ENCODE data around the gene PRRC1. TPM values are rescaled to one million over a fixed set of nuclear protein-coding genes. Genes with fewer than 3 reads are reported as not detected.

Gene PRRC1
- total RNA-seq, 1 experiment from 2014 or later: 53.2 TPM

DNA sequence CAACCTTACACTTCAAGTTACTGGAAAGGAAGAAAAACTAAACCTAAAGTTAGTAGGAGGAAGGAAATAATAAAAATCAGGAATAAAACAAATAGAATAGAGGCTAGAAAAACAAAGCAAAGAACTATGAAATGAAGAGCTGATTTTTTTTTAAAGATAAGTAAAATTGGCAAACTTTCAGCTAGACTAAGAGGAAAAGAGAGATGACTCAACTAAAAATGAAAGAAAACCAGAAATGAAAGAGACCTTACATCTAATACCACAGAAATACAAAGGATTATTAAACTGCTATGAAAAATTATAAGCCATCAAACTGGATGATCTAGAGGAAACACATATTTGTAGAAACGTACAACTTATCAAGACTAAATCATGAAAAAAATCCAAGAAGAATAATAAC lies 60.0 kb downstream of the PRRC1 start:
- POLR2A ChIA-PET: no interaction called here
- intact Hi-C loops (cut with micrococcal nuclease): no loop called here

More for the DNA sequence above, 60.0 kb downstream of the PRRC1 start:
- no peak for ATAC-seq
- Histone ChIP-seq H3K79me2 (ENCODE audit: insufficient read depth, low read length) (no peaks in the 10 kb centered on the region), H2AFZ (ENCODE audit: low read depth, low read length, poor library complexity, severe bottlenecking) (no peak overlapping the region), H3K9me2 (ENCODE audit: insufficient read depth) (no peaks in the 10 kb centered on the region), H3K9me3 (ENCODE audit: control insufficient read depth in 1 of 2, insufficient read depth in 1 of 2, low read depth in 1 of 2, low read length in 2 of 2) (no peaks in the 10 kb centered on the region), H3K4me2 (ENCODE audit: low read length) (no peak overlapping the region), H3K27me3 (ENCODE audit: insufficient read depth, low read length) (no peaks in the 10 kb centered on the region), H3K36me3 (ENCODE audit: control insufficient read depth in 1 of 2, insufficient read depth in 2 of 2, low read length in 2 of 2) (no peaks in the 10 kb centered on the region), H3K9ac (ENCODE audit: low read length) (no peak overlapping the region), H4K20me1 (ENCODE audit: insufficient read depth) (no peaks in the 10 kb centered on the region), H3K27ac (ENCODE audit: low read depth, low read length) (no peak overlapping the region), H3K4me1 (ENCODE audit: control insufficient read depth in 1 of 2, insufficient read depth in 2 of 2, low read length in 2 of 2) (no peaks in the 10 kb centered on the region), H3K4me3 (replicated peaks in 1 of 2; ENCODE audit: low read depth in 1 of 2, low read length in 2 of 2) (no peak overlapping the region)
- ChIA-PET RAD21 (ENCODE audit: low non-redundant PET in 1 of 2, low total read pairs in 2 of 2, uncharacterized antibody in 2 of 2, unreplicated experiment in 2 of 2) (no interaction called here), CTCF (no interaction called here)
- DNase-seq (ENCODE audit: low read depth, low spot score): no peak
- no TSS peak for BruUV-seq (replicated peaks)
- TF ChIP-seq ELF1 (IDR thresholded peaks at IDR 0.05; ENCODE audit: borderline replicate concordance, low read depth): no peak
- no peak for TF ChIP-seq CEBPB (IDR thresholded peaks at IDR 0.05; ENCODE audit: low read depth)
- no peak for TF ChIP-seq ZNF274 (IDR thresholded peaks at IDR 0.05; ENCODE audit: low read depth, low read length)
- TF ChIP-seq, protein P1, sequence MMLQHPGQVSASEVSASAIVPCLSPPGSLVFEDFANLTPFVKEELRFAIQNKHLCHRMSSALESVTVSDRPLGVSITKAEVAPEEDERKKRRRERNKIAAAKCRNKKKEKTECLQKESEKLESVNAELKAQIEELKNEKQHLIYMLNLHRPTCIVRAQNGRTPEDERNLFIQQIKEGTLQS (IDR thresholded peaks at IDR 0.05): no peak
- TF ChIP-seq CBX3 (IDR thresholded peaks at IDR 0.05; ENCODE audit: low read depth): no peak
- TF ChIP-seq FOSL1 (IDR thresholded peaks at IDR 0.05; ENCODE audit: low read depth): no peak
- no peak for TF ChIP-seq POLR2A (IDR thresholded peaks at IDR 0.05; ENCODE audit: borderline replicate concordance, extremely low read depth, insufficient read depth, insufficient read length)
- TF ChIP-seq, protein P2, sequence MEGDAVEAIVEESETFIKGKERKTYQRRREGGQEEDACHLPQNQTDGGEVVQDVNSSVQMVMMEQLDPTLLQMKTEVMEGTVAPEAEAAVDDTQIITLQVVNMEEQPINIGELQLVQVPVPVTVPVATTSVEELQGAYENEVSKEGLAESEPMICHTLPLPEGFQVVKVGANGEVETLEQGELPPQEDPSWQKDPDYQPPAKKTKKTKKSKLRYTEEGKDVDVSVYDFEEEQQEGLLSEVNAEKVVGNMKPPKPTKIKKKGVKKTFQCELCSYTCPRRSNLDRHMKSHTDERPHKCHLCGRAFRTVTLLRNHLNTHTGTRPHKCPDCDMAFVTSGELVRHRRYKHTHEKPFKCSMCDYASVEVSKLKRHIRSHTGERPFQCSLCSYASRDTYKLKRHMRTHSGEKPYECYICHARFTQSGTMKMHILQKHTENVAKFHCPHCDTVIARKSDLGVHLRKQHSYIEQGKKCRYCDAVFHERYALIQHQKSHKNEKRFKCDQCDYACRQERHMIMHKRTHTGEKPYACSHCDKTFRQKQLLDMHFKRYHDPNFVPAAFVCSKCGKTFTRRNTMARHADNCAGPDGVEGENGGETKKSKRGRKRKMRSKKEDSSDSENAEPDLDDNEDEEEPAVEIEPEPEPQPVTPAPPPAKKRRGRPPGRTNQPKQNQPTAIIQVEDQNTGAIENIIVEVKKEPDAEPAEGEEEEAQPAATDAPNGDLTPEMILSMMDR (IDR thresholded peaks at IDR 0.05 in 2 of 3, conservative IDR thresholded peaks at IDR 0.05 in 1 of 3; ENCODE audit: borderline replicate concordance in 1 of 3, insufficient read depth in 1 of 3, low read depth in 2 of 3, low read length in 2 of 3): no peak
- TF ChIP-seq, protein P3, sequence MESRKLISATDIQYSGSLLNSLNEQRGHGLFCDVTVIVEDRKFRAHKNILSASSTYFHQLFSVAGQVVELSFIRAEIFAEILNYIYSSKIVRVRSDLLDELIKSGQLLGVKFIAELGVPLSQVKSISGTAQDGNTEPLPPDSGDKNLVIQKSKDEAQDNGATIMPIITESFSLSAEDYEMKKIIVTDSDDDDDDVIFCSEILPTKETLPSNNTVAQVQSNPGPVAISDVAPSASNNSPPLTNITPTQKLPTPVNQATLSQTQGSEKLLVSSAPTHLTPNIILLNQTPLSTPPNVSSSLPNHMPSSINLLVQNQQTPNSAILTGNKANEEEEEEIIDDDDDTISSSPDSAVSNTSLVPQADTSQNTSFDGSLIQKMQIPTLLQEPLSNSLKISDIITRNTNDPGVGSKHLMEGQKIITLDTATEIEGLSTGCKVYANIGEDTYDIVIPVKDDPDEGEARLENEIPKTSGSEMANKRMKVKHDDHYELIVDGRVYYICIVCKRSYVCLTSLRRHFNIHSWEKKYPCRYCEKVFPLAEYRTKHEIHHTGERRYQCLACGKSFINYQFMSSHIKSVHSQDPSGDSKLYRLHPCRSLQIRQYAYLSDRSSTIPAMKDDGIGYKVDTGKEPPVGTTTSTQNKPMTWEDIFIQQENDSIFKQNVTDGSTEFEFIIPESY (IDR thresholded peaks at IDR 0.05; ENCODE audit: extremely low read depth, insufficient replicate concordance, low read length): no peak
- no peak for TF ChIP-seq EZH2 (IDR thresholded peaks at IDR 0.05)

Data from HCT116 (cell line).